SW 1271 (cell line): ENCODE measurements around the gene RUFY3.
A peak's percentile ranks its signal among the peaks of the same experiment; 100 is the strongest.
"Not testable (repeated sequence)": the region's sequence is repeated elsewhere in the genome, so short reads cannot be mapped to it uniquely, and the experiment has no call there.

Experiments used
- DNase-seq, 2 experiments: peaks; one replicate each; lab custom pipeline; 2025; lab: John Stamatoyannopoulos, UW

Gene RUFY3

GRCh38 chr4:70721747-70722146 is at the start of gene RUFY3:
Gene RUFY3 (plus strand): TSS chr4:70721964. CDS start chr4:70722574, 610 bp downstream.
- no peak for DNase-seq

- no peak for DNase-seq
Observed at GRCh38 chr4:70674191-70674590, 47.6 kb upstream of the RUFY3 start.

GRCh38 chr4:70674731-70675130 is 47.0 kb upstream of the RUFY3 start:
- no peak for DNase-seq

GRCh38 chr4:70676554-70677090 is 45.1 kb upstream of the RUFY3 start:
- no peak for DNase-seq

- no peak for DNase-seq
Observed at GRCh38 chr4:70678383-70678999, 43.3 kb upstream of the RUFY3 start.

GRCh38 chr4:70680934-70681333 is 40.8 kb upstream of the RUFY3 start:
- no peak for DNase-seq

- no peak for DNase-seq
Observed at GRCh38 chr4:70681704-70682103, 40.1 kb upstream of the RUFY3 start.

GRCh38 chr4:70682142-70682541 is 39.6 kb upstream of the RUFY3 start:
- not testable (repeated sequence) for DNase-seq

- DNase-seq = no peak
Observed at GRCh38 chr4:70687392-70687791, 34.4 kb upstream of the RUFY3 start.

GRCh38 chr4:70687821-70688794 is 33.7 kb upstream of the RUFY3 start, which contains the start of gene UTP3:
Gene UTP3 (plus strand): TSS chr4:70688532. CDS start chr4:70688678, 146 bp downstream.
- peak; percentile 94 to 95 for DNase-seq

GRCh38 chr4:70688795-70689231 is 33.0 kb upstream of the RUFY3 start:
- DNase-seq = no peak

- DNase-seq = no peak
Observed at GRCh38 chr4:70691661-70692060, 30.1 kb upstream of the RUFY3 start.

- not testable (repeated sequence) for DNase-seq
Observed at GRCh38 chr4:70694633-70695032, 27.1 kb upstream of the RUFY3 start.

- DNase-seq = not testable (repeated sequence)
Observed at GRCh38 chr4:70698435-70698834, 23.3 kb upstream of the RUFY3 start.

GRCh38 chr4:70700712-70701111 is 21.1 kb upstream of the RUFY3 start:
- DNase-seq = no peak

- no peak for DNase-seq
Observed at GRCh38 chr4:70701271-70701670, 20.5 kb upstream of the RUFY3 start.

GRCh38 chr4:70702592-70702991 is 19.2 kb upstream of the RUFY3 start:
- not testable (repeated sequence) for DNase-seq

- no peak for DNase-seq
Observed at GRCh38 chr4:70703619-70704214, 18.0 kb upstream of the RUFY3 start.

GRCh38 chr4:70704215-70704930 is 17.4 kb upstream of the RUFY3 start:
- DNase-seq = peak in 1 of 2 experiments; percentile 44

- no peak for DNase-seq
Observed at GRCh38 chr4:70704931-70705182, 16.9 kb upstream of the RUFY3 start.

GRCh38 chr4:70705183-70706043 is 16.4 kb upstream of the RUFY3 start:
- peak; percentile 35 to 43 for DNase-seq
